ENCODE measurements around the gene FMN2.

FMN2 gene

DNA sequence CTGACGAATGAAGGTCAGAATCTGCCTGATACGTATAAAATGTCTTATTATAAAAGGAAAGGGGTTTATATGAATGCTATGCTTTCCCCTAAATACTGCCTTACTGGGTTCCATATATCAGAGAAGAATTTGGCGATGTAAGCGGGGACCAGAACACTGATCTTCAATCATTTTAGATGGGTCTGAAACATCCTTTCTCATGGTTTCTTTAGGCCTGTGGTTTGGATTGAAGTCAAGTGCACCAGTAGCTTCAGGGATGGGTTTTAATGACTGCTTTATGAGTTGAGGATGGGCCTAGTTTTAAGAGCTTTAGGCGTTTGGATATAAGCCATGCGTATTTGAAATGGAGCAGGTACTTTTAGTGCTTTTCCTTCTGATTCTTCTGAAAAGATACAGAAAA, 6.9 kb downstream of the FMN2 start:
- FAIRE-seq (no peak), DNase-seq (ENCODE audit: low spot score) (no peak)

DNA sequence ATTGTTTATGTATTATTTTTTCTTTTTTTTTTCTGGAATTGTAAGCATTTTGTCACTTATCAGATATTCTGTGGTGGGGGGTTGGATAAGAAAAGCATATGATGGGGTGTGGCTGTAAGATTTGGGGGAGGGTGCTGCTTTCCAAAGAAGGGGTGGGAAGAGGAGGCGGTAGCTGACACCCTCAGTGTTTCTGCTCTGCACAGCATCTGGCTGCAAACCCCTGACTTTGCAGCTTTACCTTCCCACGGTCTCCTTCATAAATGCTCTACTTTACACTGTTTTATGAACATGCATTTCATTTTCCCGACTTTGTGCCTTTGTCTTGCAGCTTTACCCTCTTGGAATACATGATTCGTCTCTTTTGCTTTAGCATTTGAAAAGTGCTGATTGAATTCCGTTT, 7.6 kb downstream of the FMN2 start:
- FAIRE-seq = no peak

DNA sequence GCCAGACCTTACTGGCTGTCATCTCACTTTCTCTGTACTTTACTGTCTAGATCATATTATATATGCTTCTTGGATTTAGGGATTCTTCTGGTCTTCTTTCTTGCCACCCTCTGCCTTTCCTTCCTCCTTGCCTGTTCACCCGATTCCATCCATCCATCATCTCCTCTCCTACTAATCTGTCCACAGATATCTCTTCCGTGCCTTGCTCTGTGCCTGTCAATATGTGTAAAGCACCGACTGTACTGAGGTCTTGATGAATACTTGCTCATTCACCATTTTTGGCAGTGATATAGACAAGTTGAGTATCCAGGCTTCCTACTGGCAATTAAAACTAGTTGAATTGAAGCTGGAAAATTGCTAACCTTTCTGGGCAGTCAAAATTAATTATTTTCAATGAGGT, 8.1 kb downstream of the FMN2 start:
- no peak for FAIRE-seq
- DNase-seq (ENCODE audit: low spot score) = no peak

More for the DNA sequence above, 7.6 kb downstream of the FMN2 start:
- no peak for DNase-seq (ENCODE audit: low spot score)

- FAIRE-seq (no peak), DNase-seq (ENCODE audit: low spot score) (peak; percentile 39)
Measured at GRCh38 chr1:240100371-240100934, 8.8 kb downstream of the FMN2 start.

GRCh38 chr1:240101306-240101705, 9.6 kb downstream of the FMN2 start:
- DNase-seq (ENCODE audit: low spot score) (no peak), FAIRE-seq (no peak)

DNA sequence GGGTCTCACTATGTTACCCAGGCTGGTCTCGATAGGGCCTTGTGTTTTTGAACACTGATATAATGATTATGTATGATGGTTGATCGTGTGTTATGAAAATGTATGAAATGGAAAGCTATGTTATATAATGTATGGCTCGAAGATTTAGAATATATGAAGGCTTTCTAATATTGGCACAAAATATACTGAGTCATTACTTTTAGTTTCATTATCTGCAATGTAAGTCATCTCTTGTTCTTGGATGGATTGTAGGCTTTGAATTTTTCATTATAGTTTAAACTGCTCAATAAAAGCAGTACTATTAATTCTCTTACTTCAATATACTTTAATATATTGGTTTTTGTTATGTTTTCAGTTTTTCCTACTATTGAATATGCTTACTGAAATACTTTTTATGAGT, 10.1 kb downstream of the FMN2 start:
- FAIRE-seq (no peak), DNase-seq (ENCODE audit: low spot score) (no peak)

DNA sequence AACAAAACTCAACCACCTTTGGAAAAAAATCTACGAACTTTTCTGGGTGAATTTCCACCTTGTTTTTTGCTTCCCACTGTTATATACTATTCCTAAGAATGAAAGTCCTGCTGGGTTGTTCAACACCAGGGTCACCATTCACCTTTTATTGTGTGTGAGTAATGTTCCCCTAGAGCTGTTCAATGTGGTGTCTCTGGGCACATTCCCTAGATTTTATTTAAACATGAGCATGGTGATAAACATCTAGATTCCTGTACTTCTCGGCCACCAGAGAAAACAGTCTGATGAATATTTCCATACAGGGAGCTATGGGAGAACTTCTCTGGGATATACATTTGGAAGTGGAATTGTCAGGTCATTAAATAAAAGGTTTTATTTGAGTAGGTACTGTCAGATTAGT, 13.0 kb downstream of the FMN2 start:
- no peak for FAIRE-seq
- DNase-seq (ENCODE audit: low spot score) = no peak

DNA sequence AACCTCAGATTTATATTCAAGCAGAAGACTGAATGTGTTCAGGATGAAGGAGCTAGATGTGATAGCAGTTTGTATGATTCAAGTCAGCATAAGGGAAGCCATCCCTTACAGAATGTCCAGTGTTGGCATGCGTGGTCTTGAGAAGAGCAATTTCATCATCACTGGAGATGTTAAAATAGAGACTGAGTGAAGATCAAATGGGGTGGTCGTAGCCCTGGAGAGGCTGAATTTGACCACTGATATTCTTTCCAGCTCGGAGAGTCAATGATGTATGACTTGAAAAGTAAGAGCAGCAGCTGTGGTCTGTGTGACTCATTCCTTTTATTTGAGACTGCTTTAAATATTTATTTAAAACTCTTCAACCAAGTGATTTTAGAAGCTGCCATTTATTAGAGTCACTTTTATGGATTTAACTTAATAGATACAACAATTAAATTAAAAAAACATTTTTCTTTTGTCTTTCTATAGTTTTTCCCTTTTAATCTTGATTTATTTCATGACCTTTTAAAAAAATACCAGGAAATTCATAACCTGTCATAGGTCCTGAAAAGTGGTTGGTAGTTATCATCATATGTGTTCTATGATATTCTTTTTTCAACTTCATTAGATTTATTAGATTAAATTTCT, 15.5 kb downstream of the FMN2 start:
- no peak for FAIRE-seq
- peak; percentile 36 for DNase-seq (ENCODE audit: low spot score)

GRCh38 chr1:240109130-240109529, 17.4 kb downstream of the FMN2 start:
- DNase-seq (ENCODE audit: low spot score) = no peak
- no peak for FAIRE-seq

DNA sequence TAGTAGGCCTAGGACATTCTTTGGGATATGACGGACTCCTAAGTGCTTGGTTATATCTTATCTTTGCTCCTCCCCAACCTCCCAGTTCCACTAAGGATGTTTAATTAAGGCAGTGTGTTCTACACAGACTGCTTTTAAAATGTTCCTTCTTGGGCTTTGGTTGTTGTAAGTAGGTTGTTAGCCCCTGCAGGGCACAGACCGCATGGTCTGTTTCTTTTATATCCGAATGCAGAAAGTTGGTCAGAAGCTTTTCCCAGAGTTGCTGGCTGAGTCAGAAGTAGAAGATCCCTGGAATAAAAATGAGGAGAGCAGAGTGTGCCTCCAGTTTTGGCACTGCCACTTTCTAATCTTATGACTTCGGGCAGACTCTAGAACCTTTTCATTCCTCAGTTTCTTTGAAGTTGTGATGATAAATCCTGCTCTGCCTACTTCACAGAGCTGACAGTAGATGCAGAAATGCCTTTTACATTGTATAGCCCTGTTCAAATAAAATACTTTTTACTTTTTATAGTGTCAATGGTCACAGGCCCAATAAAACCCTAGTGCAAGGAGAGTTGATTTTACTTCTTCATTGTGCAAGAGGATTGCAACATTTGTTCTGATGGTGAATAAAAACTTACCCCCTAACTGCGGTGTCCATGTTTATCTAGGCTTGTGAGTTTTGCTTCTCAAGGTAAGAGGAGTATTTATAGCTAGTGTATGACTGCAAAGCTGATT, 18.4 kb downstream of the FMN2 start:
- FAIRE-seq (no peak), DNase-seq (ENCODE audit: low spot score) (no peak)

DNA sequence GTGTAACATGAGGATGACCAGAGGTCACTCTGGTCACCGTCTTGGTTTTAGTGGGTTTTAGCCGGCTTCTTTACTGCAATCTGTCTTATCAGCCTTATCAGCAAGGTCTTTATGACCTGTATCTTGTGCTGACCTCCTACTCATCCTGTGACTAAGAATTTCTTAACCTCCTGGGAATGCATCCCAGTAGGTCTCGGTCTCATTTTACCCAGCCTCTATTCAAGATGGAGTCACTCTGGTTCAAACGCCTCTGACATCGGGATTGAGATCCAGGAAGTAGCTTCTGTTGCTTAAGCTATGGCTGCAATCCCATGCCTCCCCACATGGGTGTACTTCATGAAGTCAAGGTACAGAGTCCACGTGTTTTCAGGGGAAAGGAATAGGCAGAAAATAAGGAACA, 19.9 kb downstream of the FMN2 start:
- DNase-seq (ENCODE audit: low spot score) = no peak

DNA sequence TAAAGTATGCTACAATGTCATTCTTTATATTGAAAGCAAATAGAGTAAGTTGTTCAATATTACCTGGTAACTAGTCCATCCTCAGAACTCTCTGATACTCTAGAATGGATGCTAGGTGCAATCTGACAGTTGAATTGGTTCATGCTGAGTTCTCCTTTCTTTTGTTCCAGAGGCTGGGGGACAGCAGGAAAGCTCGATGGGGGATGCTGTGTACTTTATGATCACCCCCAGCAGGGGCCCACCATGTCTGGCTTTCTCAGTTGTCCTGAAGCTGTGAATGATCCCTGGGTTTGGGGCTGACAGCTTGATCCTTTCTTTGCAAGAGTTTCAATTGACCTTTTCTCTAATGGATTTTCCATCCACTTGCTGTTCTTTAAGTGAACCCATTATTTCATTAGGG, 22.5 kb downstream of the FMN2 start:
- no peak for FAIRE-seq
- no peak for DNase-seq (ENCODE audit: low spot score)

More for the DNA sequence above, 19.9 kb downstream of the FMN2 start:
- no peak for FAIRE-seq

GRCh38 chr1:240115831-240116230, 24.1 kb downstream of the FMN2 start:
- DNase-seq (ENCODE audit: low spot score) (no peak), FAIRE-seq (no peak)

- no peak for DNase-seq (ENCODE audit: low spot score)
- no peak for FAIRE-seq
Measured at GRCh38 chr1:240116831-240117769, 25.4 kb downstream of the FMN2 start.

DNA sequence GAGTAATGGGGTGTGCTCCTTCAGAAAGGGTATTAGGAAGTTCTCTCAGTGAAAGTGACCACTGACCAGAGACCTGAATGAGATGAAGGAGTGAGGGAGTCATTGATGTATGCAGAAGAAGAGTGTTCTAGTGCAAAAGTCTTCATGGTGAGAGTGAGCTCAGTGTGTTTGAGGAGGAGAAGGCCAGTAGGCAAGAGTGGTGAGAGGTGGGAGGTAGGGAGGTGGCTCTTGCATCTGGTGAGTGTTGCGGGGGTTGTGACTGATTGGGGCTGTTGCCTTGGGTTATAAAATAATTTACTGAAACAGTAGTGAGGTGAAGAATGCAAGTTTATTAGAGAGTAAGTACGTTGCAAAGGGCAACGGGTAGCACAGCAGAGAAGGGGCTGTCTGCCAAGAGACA, 26.2 kb downstream of the FMN2 start:
- DNase-seq (ENCODE audit: low spot score) = no peak
- no peak for FAIRE-seq

DNA sequence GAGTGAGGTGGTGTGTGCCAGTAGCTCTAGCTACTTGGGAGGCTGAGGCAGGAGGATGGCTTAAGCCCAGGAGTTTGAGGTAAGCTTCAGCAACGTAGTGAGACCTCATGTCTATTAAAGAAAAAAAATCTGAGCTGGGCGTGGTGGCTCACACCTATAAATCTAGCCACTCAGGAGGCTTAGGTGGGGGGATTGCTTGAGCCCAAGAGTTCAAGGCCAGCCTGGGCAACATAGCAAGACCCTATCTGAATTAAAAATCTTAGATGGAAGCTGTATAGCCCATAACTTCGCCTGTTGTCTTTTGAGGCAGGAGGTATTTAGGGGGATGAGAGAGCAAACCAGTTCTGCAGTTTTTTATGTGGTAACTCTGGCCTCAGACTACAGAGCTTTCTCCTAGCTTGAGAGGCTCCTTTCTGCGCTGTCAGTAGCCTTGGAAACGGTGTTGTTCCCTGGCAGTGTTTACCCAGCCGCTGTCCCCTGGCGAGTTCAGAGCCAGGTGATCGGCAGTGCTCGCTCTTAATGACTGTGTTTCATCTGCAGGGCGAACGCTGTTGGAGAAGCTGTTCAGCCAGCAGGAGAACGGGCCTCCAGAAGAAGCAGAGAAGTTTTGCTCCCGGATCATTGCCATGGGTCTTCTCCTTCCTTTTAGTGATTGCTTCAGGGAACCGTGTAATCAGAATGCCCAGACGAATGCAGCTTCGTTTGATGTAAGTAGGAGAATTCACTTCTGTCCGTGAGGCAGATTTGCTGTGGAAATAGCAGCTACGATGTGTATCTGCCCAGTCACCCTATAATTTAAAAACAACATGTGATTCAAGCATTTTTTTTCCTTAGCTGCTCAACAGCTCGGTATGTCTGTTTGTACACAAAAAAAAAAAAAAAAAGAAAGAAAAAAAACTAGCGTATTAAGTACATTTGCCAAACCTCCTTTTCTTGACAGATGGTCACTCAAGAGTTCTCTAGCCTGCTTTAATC, 31.2 kb downstream of the FMN2 start:
- DNase-seq (ENCODE audit: low spot score) (no peak), FAIRE-seq (no peak)

DNA sequence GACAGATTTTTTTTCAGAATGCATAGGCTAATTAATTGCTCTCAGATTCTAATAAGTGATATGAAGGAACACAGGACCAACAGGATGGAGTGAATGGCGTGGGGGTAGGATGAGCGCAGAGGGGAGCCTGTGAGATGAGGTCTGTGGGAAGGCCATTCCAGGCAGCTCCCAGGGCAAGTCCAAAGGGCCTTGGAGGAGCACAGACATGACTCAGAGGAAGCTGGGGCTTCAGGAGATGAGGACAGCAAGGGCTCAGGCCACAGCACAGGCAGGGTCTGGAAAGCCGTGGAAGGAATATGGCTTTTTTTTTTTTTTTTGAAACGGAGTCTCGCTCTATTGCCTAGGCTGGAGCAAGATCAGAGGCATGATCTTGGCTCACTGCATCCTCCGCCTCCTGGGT, 35.1 kb downstream of the FMN2 start:
- no peak for FAIRE-seq
- no peak for DNase-seq (ENCODE audit: low spot score)

- FAIRE-seq = no peak
- no peak for DNase-seq (ENCODE audit: low spot score)
Measured at GRCh38 chr1:240128366-240128765, 36.7 kb downstream of the FMN2 start.

DNA sequence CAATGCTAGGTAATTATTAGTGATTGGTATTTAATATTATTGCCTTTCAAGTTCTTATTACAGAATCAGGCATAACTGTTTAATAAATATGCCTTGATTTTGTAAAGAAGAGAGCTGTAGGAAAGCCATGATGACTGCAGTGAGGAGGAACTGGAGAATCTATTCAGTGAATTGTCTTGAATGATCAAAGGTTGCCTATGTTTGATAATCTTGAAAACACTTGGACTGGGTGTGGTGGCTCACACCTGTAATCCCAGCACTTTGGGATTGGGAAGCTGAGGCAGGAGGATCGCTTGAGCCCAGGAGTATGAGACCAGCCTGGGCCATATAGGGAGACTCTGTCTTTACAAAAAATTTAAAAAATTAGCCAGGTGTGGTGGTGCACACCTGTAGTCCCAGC, 42.4 kb downstream of the FMN2 start:
- FAIRE-seq (no peak), DNase-seq (ENCODE audit: low spot score) (no peak)

- DNase-seq (ENCODE audit: low spot score) (no peak), FAIRE-seq (no peak)
Measured at GRCh38 chr1:240134596-240134995, 42.9 kb downstream of the FMN2 start.

- FAIRE-seq (no peak), DNase-seq (ENCODE audit: low spot score) (no peak)
Measured at GRCh38 chr1:240136402-240136801, 44.7 kb downstream of the FMN2 start.

All from urothelium cell line (cell line).